Prostate gland (tissue), 2 donors: ENCODE results near the gene NIPA2. TPM values are rescaled to one million over a fixed set of nuclear protein-coding genes. Genes with fewer than 3 reads are reported as not detected.

Experiments
- DNase-seq: peaks from one replicate; pipeline ENCODE4 v3.0.0-alpha.2; 2019; ENCODE audit warnings: low spot score
- H3K27ac ChIP-seq, 2 donors: fragments of 200-600 bp; sonication (generic); 2 replicates each; pipeline ENCODE4 v1.5.1; 2017 to 2019
- H3K27me3 ChIP-seq: fragments of 200-600 bp; sonication (generic); replicated peaks from 2 replicates; pipeline ENCODE4 v1.5.1; 2019; ENCODE audit not compliant: insufficient read depth
- H3K36me3 ChIP-seq, 2 donors: fragments of 200-600 bp; sonication (generic); 1 replicate in 1 of 2; 2 replicates in 1 of 2; pipeline versions ENCODE4 v1.5.1 to v1.8.1; 2017 to 2019
- H3K4me1 ChIP-seq: fragments of 200-600 bp; sonication (generic); replicated peaks from 2 replicates; pipeline ENCODE4 v1.5.1; 2019
- H3K4me3 ChIP-seq, 2 donors: fragments of 200-600 bp; sonication (generic); 2 replicates each; pipeline ENCODE4 v1.5.1; 2017 to 2019
- H3K9me3 ChIP-seq: fragments of 200-600 bp; sonication (generic); 2 replicates; pipeline ENCODE4 v1.5.1; 2017
- CTCF ChIP-seq, 4 experiments: fragments of 200-600 bp in 2 of 4; fragments of 450-650 bp in 2 of 4; sonication (generic) in 2 of 4; IDR thresholded peaks; 1 replicate in 3 of 4; 2 replicates in 1 of 4; pipeline ENCODE4 v1.5.1; 2016 to 2019; ENCODE audit warnings: antibody characterized with exemption in 4 of 4, mild to moderate bottlenecking in 2 of 4, moderate library complexity in 2 of 4
- POLR2A ChIP-seq: fragments of 450-650 bp; IDR thresholded peaks from one replicate; pipeline ENCODE4 v1.6.1; 2016; ENCODE audit warnings: antibody characterized with exemption, mild to moderate bottlenecking
- POLR2AphosphoS5 ChIP-seq: sonication (generic); formaldehyde crosslinking; IDR thresholded peaks from one replicate; pipeline ENCODE4 v1.6.1; 2017; ENCODE audit warnings: antibody characterized with exemption
- WGBS: methylation state at CpG from one replicate; pipeline ENCODE4 v1.1.5; 2018; 5-methylcytosine and 5-hydroxymethylcytosine counted together
- intact Hi-C: fragments of 100-400 bp; cut with DNase I; formaldehyde crosslinking; loops from one replicate; pipeline ENCODE4 v1.14.2; 2022
- total RNA-seq, 2 donors: library from RNA; depleted of rRNA; stranded (reverse); fragments of >200 nt; gene quantifications; one replicate each; pipeline ENCODE4 v1.1.0, GENCODE V29; 2016

NIPA2 gene
- total RNA-seq, 2 donors from 2014 or later: 34.9 to 43.6 TPM

DNA sequence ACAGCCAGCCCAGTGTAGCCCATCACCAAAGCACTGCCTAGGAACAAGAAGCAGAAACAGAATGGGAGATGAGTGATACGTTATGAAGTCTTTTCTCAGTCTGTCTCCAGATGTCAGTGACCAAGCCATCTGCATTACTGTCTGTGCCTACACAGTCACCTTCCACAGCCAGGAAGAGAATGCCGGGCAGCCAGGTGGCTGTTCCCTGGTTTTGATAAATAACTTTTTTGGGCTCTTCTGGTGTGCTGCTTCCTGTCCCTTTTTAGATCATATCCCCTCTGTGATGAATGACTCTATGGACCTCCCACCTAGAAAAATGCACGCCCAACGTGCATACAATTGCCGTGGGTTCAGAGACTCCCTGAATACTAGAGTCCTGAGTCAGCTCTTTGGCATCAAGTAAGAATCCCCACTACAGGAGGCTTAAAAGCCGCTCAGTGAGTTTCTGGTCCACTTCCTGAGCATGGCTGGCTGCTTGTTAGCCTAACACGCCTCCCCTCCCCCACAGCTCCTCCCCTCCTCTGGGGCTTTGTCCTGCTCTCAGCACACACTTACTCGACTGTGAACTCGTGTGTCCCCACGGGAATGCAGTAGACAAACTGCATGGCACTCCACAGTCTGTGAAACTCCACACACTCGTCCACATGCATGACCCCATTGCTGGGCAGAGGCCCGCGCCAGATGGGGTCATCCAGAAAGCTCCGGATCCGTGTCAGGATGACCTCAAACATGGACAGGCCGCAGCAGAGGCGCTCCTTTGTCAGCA is 34.7 kb downstream of the NIPA2 start:
- Histone ChIP-seq H3K36me3 (no peaks in the 10 kb centered on the region), H3K27ac (no peak overlapping the region), H3K4me1 (no peaks in the 10 kb centered on the region), H3K9me3 (no peaks in the 10 kb centered on the region), H3K4me3 (no peak overlapping the region), H3K27me3 (no peaks in the 10 kb centered on the region)
- no peak for DNase-seq
- intact Hi-C loops: no loop called here
- 78% methylated on average over 17 of the region's 17 CpGs for WGBS
- no peak for TF ChIP-seq POLR2A
- TF ChIP-seq POLR2AphosphoS5: no peak

DNA sequence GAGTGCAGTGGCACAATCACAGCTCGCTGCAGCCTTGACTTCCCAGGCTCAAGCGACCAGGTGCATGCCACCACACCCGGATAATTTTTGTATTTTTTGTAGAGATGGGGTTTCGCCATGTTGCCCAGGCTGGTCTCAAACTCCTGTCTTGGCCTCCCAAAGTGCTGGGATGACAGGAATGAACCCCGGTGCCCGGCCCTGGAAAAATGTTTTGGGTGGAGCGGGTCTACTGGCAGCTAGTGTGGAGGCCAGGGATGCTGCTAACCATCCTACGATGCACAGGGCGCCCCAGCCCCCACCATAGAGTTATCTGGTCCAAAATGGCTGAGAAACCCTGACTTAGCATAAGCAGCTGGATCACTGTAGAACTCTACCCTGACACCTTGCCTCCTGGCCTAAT is 35.4 kb downstream of the NIPA2 start:
- no peak for DNase-seq
- H3K36me3 ChIP-seq: no peaks in the 10 kb centered on the region
- no peaks in the 10 kb centered on the region for H3K4me1 ChIP-seq
- 97% methylated on average over 9 of the region's 9 CpGs for WGBS
- H3K27me3 ChIP-seq: no peaks in the 10 kb centered on the region
- no peak overlapping the region for H3K27ac ChIP-seq
- no peak for TF ChIP-seq POLR2A
- no peak for TF ChIP-seq CTCF (IDR thresholded peaks at IDR 0.05)
- TF ChIP-seq POLR2AphosphoS5: no peak
- H3K9me3 ChIP-seq: no peaks in the 10 kb centered on the region
- H3K4me3 ChIP-seq: no peak overlapping the region
- intact Hi-C loops: no loop called here

DNA sequence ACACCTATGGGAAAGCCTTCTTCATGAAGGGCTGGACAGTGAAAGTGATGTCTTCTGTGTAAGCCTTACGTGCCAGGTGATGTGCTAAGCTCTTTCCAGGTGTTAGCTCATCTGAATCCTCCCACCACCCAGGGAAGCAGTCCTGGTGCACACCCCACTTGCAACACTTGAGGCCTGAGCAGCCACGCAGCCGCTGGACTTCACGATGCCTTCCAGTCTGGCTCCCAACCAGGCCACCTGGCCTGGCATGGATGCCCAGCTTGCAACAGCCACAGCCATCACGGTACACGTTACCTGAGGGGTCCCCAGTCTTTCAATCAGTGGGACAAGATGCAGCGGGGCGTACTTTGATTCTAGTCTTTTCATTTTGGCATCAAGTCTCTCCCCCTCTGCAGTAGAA is 35.8 kb downstream of the NIPA2 start:
- Histone ChIP-seq H3K36me3 (no peaks in the 10 kb centered on the region), H3K4me3 (no peak overlapping the region), H3K4me1 (no peaks in the 10 kb centered on the region), H3K27ac (no peak overlapping the region), H3K9me3 (no peaks in the 10 kb centered on the region), H3K27me3 (no peaks in the 10 kb centered on the region)
- intact Hi-C loops: no loop called here
- 94% methylated on average over 8 of the region's 8 CpGs for WGBS
- TF ChIP-seq CTCF (IDR thresholded peaks at IDR 0.05) (no peak), POLR2AphosphoS5 (no peak), POLR2A (no peak)
- no peak for DNase-seq

DNA sequence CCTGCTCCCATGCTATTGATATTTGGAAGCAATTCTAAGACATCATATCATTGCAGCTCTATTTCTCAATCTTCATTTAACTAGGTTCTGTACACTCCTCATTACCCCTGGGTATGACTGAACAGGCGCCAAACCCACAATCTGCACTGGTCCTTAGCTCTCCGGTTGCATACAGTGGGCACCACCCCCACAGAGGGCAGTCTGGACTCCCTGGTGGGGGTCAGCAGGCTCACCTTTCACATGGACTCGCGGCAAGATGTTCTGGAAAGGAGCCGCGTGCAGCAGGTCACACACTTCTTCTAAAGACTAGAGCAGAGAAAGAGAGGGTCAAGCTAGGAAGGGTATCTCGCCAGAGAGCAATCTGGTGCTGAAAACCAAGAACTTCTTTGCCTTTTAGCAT is 36.5 kb downstream of the NIPA2 start:
- intact Hi-C loops: no loop called here
- Histone ChIP-seq H3K27me3 (no peaks in the 10 kb centered on the region), H3K4me1 (no peaks in the 10 kb centered on the region), H3K9me3 (no peaks in the 10 kb centered on the region), H3K4me3 (no peak overlapping the region), H3K36me3 (no peaks in the 10 kb centered on the region), H3K27ac (no peak overlapping the region)
- no peak for DNase-seq
- WGBS: 93% methylated on average over 7 of the region's 7 CpGs
- TF ChIP-seq POLR2A (no peak), POLR2AphosphoS5 (no peak), CTCF (IDR thresholded peaks at IDR 0.05) (no peak)

- Histone ChIP-seq H3K4me3 (no peak overlapping the region), H3K36me3 (peaks cover 5 to 15% of the 10 kb centered on the region in 2 donors), H3K27me3 (no peaks in the 10 kb centered on the region), H3K4me1 (no peaks in the 10 kb centered on the region), H3K9me3 (no peaks in the 10 kb centered on the region), H3K27ac (no peak overlapping the region)
- TF ChIP-seq POLR2AphosphoS5 (no peak), CTCF (IDR thresholded peaks at IDR 0.05) (no peak), POLR2A (no peak)
- WGBS: 95% methylated on average over 5 of the region's 5 CpGs
- intact Hi-C loops: no loop called here
- DNase-seq: no peak
Observed at GRCh38 chr15:22877117-22877516, 38.7 kb downstream of the NIPA2 start.
